Activated CD8-positive, alpha-beta T cell treated with anti-CD3 and anti-CD28 coated beads for 36 hours (primary cell): ENCODE data around the gene SLC9A9. TPM values are rescaled to one million over a fixed set of nuclear protein-coding genes. Genes with fewer than 3 reads are reported as not detected.

Experiments
- ATAC-seq: fragments of 200-7000 bp; cut with Tn5 transposase; one replicate; pipeline ENCODE4 v1.10.0; 2021; ENCODE audit warnings: mild to moderate bottlenecking, moderate library complexity
- CTCF ChIA-PET: fragments of 350-600 bp; sonication (Branson Sonifier 250); formaldehyde crosslinking; loops from one replicate; lab custom pipeline; 2021; ENCODE audit warnings: antibody characterized with exemption; lab: Charles Lee
- POLR2A ChIA-PET: fragments of 350-600 bp; sonication (Branson Sonifier 250); formaldehyde crosslinking; loops from one replicate; lab custom pipeline; 2021; ENCODE audit warnings: antibody characterized with exemption; lab: Charles Lee
- DNase-seq: peaks from one replicate; pipeline ENCODE4 v3.0.0-alpha.2; 2020
- H3K27ac Mint-ChIP-seq: one replicate; pipeline ENCODE4 v1.8.0; 2021; ENCODE audit warnings: mild to moderate bottlenecking, mixed read lengths
- H3K27me3 Mint-ChIP-seq: one replicate; pipeline ENCODE4 v1.8.0; 2021; ENCODE audit warnings: mixed read lengths
- H3K36me3 Mint-ChIP-seq: one replicate; pipeline ENCODE4 v1.8.0; 2021; ENCODE audit warnings: low read depth, mixed read lengths
- H3K4me1 Mint-ChIP-seq: one replicate; pipeline ENCODE4 v1.8.0; 2021; ENCODE audit warnings: low read depth, mixed read lengths
- H3K4me3 Mint-ChIP-seq: one replicate; pipeline ENCODE4 v1.8.0; 2021; ENCODE audit warnings: mild to moderate bottlenecking, moderate library complexity, mixed read lengths
- H3K9me3 Mint-ChIP-seq: one replicate; pipeline ENCODE4 v1.8.0; 2021; ENCODE audit warnings: mixed read lengths
- intact Hi-C: fragments of 100-400 bp; cut with micrococcal nuclease; formaldehyde crosslinking; loops from one replicate; pipeline ENCODE4 v1.10.0; 2022
- total RNA-seq, 2 experiments: library from RNA; stranded (reverse); gene quantifications; one replicate each; pipeline ENCODE4 v1.2.3, GENCODE V29; 2021
- TF ChIP-seq, protein P1 (sequence below): fragments of 200-600 bp; IDR thresholded peaks from one replicate; pipeline ENCODE4 v1.8.0; 2022; ENCODE audit warnings: antibody characterized with exemption, mild to moderate bottlenecking

SLC9A9 gene
- total RNA-seq, 2 experiments from 2014 or later, result 1.9 to 2.2 TPM

DNA sequence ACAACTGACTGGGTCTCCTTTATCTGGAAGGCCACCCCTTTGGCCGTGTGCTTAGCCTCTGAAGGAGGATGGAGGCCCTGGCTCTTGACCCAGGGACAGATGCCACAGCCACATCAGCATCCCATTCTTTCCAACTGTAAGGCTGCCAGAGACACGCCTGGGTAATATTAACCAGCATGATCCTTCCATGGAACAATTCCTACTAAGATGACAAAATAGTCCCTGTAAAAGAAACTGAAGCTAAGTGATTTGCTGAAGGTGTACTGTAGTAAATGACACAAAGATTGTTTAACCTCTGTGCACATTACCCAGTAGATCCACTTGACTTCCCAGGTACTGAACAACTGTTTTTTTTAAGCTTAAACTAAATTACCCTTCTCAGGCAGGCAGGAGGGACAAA is 352.7 kb downstream of the SLC9A9 start:
- TF ChIP-seq, protein P1, sequence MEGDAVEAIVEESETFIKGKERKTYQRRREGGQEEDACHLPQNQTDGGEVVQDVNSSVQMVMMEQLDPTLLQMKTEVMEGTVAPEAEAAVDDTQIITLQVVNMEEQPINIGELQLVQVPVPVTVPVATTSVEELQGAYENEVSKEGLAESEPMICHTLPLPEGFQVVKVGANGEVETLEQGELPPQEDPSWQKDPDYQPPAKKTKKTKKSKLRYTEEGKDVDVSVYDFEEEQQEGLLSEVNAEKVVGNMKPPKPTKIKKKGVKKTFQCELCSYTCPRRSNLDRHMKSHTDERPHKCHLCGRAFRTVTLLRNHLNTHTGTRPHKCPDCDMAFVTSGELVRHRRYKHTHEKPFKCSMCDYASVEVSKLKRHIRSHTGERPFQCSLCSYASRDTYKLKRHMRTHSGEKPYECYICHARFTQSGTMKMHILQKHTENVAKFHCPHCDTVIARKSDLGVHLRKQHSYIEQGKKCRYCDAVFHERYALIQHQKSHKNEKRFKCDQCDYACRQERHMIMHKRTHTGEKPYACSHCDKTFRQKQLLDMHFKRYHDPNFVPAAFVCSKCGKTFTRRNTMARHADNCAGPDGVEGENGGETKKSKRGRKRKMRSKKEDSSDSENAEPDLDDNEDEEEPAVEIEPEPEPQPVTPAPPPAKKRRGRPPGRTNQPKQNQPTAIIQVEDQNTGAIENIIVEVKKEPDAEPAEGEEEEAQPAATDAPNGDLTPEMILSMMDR, result no peak
- Mint-ChIP-seq H3K27me3 (no peaks in the 10 kb centered on the region), H3K9me3 (no peaks in the 10 kb centered on the region), H3K27ac (no peak overlapping the region), H3K4me3 (no peak overlapping the region), H3K4me1 (no peaks in the 10 kb centered on the region), H3K36me3 (no peaks in the 10 kb centered on the region)
- ChIA-PET CTCF (no interaction called here), POLR2A (no interaction called here)
- no peak for ATAC-seq
- DNase-seq, result no peak
- intact Hi-C loops, result no loop called here

GRCh38 chr3:143486611-143487010 is 361.7 kb downstream of the SLC9A9 start:
- TF ChIP-seq, protein P1, result no peak
- DNase-seq (no peak), ATAC-seq (no peak)
- CTCF ChIA-PET, result interaction anchor here (1.0 kb wide), 1 partner anchor 52 kb away, joined by 3 read pairs; no protein-coding TSS in a partner anchor
- Mint-ChIP-seq H3K36me3 (no peaks in the 10 kb centered on the region), H3K27me3 (no peaks in the 10 kb centered on the region), H3K9me3 (no peaks in the 10 kb centered on the region), H3K4me3 (no peak overlapping the region), H3K4me1 (no peaks in the 10 kb centered on the region), H3K27ac (no peak overlapping the region)
- POLR2A ChIA-PET, result no interaction called here
- intact Hi-C loops, result no loop called here

- TF ChIP-seq, protein P1, result no peak
- ChIA-PET POLR2A (no interaction called here), CTCF (no interaction called here)
- H3K27me3 Mint-ChIP-seq, result no peaks in the 10 kb centered on the region
- intact Hi-C loops, result no loop called here
- H3K9me3 Mint-ChIP-seq, result no peaks in the 10 kb centered on the region
- no peaks in the 10 kb centered on the region for H3K36me3 Mint-ChIP-seq
- ATAC-seq (no peak), DNase-seq (no peak)
- no peak overlapping the region for H3K4me3 Mint-ChIP-seq
- H3K4me1 Mint-ChIP-seq, result no peaks in the 10 kb centered on the region
- no peak overlapping the region for H3K27ac Mint-ChIP-seq
These were observed 363.3 kb downstream of the SLC9A9 start for GRCh38 chr3:143484846-143485512.

DNA sequence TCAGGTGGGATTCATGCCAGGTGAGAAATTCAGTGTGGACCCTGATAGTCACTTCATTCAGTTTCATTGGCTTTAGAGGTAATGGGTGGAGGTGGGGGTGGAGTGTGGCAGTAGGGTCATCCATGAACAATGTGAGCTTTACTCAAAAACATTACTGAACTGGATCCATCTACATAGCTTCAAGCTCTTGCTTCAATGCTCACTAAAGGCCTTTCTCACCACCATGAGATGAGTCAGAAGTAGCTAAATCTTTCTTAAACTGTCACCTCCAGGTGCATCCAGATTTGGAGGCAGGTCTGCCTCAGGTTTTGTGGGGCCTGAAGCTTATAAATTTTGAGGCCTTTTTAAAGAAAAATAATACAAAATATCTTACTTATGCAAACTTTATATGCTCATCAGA is 365.1 kb downstream of the SLC9A9 start:
- ATAC-seq, result no peak
- Mint-ChIP-seq H3K9me3 (no peaks in the 10 kb centered on the region), H3K36me3 (no peaks in the 10 kb centered on the region), H3K4me1 (no peaks in the 10 kb centered on the region), H3K27ac (no peak overlapping the region), H3K27me3 (no peaks in the 10 kb centered on the region), H3K4me3 (no peak overlapping the region)
- DNase-seq, result no peak
- TF ChIP-seq, protein P1, result no peak
- intact Hi-C loops, result no loop called here
- CTCF ChIA-PET, result interaction anchor here (0.9 to 1.9 kb wide), 2 partner anchors 11 to 49 kb away, joined by 3 to 5 read pairs; no protein-coding TSS in a partner anchor
- POLR2A ChIA-PET, result interaction anchor here (0.9 kb wide), 1 partner anchor 46 kb away, joined by 3 read pairs; no protein-coding TSS in a partner anchor
